Measurements from ENCODE around the gene CCDC124.

CCDC124 gene

GRCh38 chr19:17989425-17990094, 56.7 kb downstream of the CCDC124 start:
- no peak for DNase-seq

DNA sequence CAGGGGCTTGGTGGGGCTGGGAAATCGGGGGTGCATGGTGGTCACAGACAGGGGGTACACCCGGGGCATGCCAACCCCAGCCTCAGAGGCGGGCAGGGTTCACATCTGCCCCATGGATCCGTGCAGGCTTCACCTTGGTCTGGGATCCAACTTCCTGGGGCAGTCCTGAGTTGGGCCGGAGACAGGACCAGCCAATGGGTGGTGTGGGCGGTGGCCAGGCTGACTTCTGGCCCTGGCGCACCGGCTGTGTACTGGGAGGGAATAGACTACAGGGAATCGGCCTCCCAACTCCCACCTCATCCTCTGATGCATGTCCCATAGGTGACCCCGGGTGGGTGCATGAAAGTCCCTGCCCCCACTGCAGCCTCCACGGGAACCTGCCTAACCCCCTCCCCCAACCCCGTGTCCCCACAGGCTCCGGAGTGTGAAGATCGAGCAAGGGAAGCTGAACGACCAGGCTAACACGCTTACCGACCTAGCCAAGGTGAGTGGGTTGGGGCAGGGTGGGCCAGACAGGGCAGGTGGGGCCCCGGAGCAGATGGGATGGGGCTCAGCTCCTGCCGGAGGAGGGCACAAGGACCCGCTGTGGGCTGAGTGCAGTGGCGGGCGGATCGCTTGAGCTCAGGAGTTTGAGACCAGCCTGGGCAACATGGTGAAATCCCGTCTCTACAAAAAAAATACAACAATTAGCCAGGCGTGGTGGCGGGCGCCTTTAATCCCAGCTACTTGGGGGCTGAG, 60.4 kb downstream of the CCDC124 start:
- no peak for DNase-seq

Data from inflammatory macrophage treated with lipopolysaccharide for 1 hour (primary cell).